ENCODE measurements around the gene PRDM2. TPM values are rescaled to one million over a fixed set of nuclear protein-coding genes. Genes with fewer than 3 reads are reported as not detected.
"Not testable (repeated sequence)": the region's sequence is repeated elsewhere in the genome, so short reads cannot be mapped to it uniquely, and the experiment has no call there.

Gene PRDM2
- total RNA-seq, 1 donor from 2014 or later, result 50.6 TPM

DNA sequence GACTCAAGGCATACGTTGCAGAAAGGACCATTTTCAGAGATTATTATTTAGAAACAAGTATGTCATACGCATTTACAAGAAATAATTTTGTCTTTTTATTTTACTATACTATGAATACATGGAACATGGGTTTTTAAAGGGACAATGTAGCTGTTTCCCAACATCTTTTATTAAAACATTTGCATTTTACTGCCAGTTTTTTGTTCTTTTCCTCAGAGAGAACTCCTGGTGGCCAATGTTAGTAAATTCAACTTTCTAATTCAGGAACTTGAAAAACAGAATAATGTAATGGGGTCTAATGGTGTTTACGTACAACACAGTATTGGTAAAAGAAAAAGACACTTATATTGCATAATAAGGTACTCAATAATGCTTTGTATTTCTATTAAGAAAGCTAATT lies 14.9 kb downstream of the PRDM2 start:
- no peak for TF ChIP-seq CTCF (IDR thresholded peaks at IDR 0.05)
- Histone ChIP-seq H3K9me3 (no peaks in the 10 kb centered on the region), H3K4me3 (no peak overlapping the region), H3K4me1 (no peaks in the 10 kb centered on the region), H3K27me3 (ENCODE audit: low read depth) (no peaks in the 10 kb centered on the region), H3K36me3 (no peaks in the 10 kb centered on the region), H3K27ac (no peak overlapping the region)
- ATAC-seq, result no peak
- DNase-seq, result no peak
- intact Hi-C loops (cut with DNase I), result no loop called here

DNA sequence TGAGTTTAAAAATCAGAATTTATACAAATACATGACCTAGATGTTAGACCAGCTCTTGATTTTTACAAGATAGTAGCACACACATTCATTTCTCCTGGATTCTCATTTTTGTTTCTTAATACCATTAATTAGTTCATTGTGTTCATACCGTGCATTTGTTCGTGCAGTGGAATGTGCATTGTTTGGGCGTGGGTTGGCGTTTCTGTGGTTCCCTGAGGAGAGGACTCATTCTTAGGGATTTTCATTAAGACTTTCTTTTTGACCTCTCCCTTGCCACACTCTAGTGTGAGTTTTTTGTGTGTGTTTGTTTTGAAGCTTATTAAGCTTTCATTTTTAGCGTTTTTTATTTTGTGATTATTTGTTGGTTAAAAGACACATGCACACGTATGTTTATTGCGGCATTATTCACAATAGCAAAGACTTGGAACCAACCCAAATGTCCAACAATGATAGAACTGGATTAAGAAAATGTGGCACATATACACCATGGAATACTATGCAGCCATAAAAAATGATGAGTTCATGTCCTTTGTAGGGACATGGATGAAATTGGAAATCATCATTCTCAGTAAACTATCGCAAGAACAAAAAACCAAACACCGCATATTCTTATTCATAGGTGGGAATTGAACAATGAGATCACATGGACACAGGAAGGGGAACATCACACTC lies 15.8 kb downstream of the PRDM2 start:
- ATAC-seq; H3K4me3 ChIP-seq; H3K4me1 ChIP-seq; H3K9me3 ChIP-seq; H3K27me3 ChIP-seq (ENCODE audit: low read depth); DNase-seq; H3K36me3 ChIP-seq; H3K27ac ChIP-seq; intact Hi-C loops (cut with DNase I): not testable (repeated sequence)

- peak in 1 of 2 donors; percentile 29 for ATAC-seq
Measured at GRCh38 chr1:13722808-13723360, 22.9 kb downstream of the PRDM2 start.

DNA sequence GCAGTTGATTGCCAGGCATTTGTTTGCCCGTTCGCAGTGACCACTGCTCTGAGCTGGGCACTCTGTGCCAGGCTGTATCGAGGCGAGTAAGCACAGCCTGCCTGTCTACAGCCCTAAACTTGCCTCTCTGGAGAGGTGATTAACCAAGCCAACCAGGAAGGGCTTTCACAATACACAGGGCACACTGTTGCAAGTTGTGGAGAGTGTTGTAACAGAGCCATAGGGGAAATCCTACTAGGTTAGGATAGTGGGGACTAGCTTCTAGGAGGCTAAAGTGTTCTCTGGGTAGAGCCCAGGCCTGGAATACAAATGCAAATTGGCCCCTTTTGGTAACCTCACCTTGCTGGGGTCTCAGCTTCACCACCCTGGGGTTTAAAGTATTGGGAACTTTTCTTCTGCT lies 23.8 kb downstream of the PRDM2 start:
- ATAC-seq (peak; percentile 85 to 91), DNase-seq (no peak)
- H3K9me3 ChIP-seq, result no peaks in the 10 kb centered on the region
- no peak for TF ChIP-seq CTCF (IDR thresholded peaks at IDR 0.05)
- H3K27ac ChIP-seq, result no peak overlapping the region
- peaks cover 10% of the 10 kb centered on the region for H3K4me1 ChIP-seq
- intact Hi-C loops (cut with DNase I), result no loop called here
- H3K27me3 ChIP-seq (ENCODE audit: low read depth), result no peaks in the 10 kb centered on the region
- no peaks in the 10 kb centered on the region for H3K36me3 ChIP-seq
- no peak overlapping the region for H3K4me3 ChIP-seq

More at GRCh38 chr1:13722808-13723360, 22.9 kb downstream of the PRDM2 start:
- H3K27me3 ChIP-seq (ENCODE audit: low read depth), result no peaks in the 10 kb centered on the region
- peaks cover 10% of the 10 kb centered on the region for H3K4me1 ChIP-seq
- no peak overlapping the region for H3K4me3 ChIP-seq
- intact Hi-C loops (cut with DNase I), result no loop called here
- H3K36me3 ChIP-seq, result no peaks in the 10 kb centered on the region
- no peaks in the 10 kb centered on the region for H3K9me3 ChIP-seq
- H3K27ac ChIP-seq, result no peak overlapping the region
- no peak for TF ChIP-seq CTCF (IDR thresholded peaks at IDR 0.05)
- no peak for DNase-seq

- peak; percentile 24 for TF ChIP-seq CTCF (IDR thresholded peaks at IDR 0.05)
- peaks cover 16% of the 10 kb centered on the region for H3K4me1 ChIP-seq
- intact Hi-C loops (cut with DNase I), result no loop called here
- DNase-seq, result no peak
- peak in 1 of 2 donors; percentile 58 for ATAC-seq
- H3K27me3 ChIP-seq (ENCODE audit: low read depth), result no peaks in the 10 kb centered on the region
- H3K27ac ChIP-seq, result no peak overlapping the region
- H3K4me3 ChIP-seq, result no peak overlapping the region
- no peaks in the 10 kb centered on the region for H3K36me3 ChIP-seq
- H3K9me3 ChIP-seq, result no peaks in the 10 kb centered on the region
Measured at GRCh38 chr1:13725714-13726175, 25.8 kb downstream of the PRDM2 start.

GRCh38 chr1:13728091-13728715 lies 28.2 kb downstream of the PRDM2 start:
- ATAC-seq, result no peak
- no peak for DNase-seq
- H3K27me3 ChIP-seq (ENCODE audit: low read depth), result no peaks in the 10 kb centered on the region
- no peak for TF ChIP-seq CTCF (IDR thresholded peaks at IDR 0.05)
- intact Hi-C loops (cut with DNase I), result no loop called here
- no peak overlapping the region for H3K27ac ChIP-seq
- no peak overlapping the region for H3K4me3 ChIP-seq
- peaks cover 14% of the 10 kb centered on the region for H3K4me1 ChIP-seq
- H3K9me3 ChIP-seq, result no peaks in the 10 kb centered on the region
- no peaks in the 10 kb centered on the region for H3K36me3 ChIP-seq
